Measurements from ENCODE around the gene MT1G.

MT1G gene

DNA sequence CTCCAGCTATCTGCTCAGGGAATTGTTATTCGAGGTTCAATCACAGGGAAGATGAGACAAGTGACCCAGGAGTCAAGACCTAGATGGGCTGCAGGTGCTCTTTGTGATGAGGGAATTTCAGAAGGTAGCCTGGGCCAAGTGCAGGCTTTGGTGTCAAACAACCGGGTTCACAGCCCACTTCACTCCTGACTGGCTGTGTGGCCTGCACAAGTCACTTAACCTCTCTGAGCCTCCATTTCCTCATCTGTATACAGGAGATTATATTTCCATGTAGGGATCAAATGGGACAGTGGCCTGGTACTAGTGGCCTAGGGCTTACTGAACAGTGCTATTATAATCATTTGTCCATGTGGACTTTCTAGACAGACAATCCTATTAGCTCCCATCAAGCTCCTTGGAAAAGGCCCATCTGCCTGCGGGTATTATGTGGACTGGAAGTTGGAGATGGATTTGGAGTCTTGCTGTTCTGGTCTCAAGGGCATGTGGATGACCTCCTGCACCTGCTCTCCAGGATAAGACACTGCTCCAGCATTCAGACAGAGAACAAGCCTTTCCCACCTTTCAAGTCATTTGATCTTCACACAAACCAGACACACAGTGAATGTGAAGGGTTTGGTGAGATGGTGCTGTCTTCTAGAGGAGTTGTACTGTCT lies 11.3 kb upstream of the MT1G start:
- ChIA-PET CTCF (interaction anchor here (1.8 kb wide), 1 partner anchor 22 kb away, joined by 8 read pairs; no protein-coding TSS in a partner anchor), POLR2A (no interaction called here)
- Histone ChIP-seq H3K4me3 (ENCODE audit: low read depth, low read length) (no peak overlapping the region), H3K27ac (ENCODE audit: extremely low read depth, low read depth, low read length) (no peak overlapping the region), H3K9me3 (ENCODE audit: control insufficient read depth, insufficient read depth, low read depth, low read length) (no peaks in the 10 kb centered on the region), H3K4me1 (ENCODE audit: control insufficient read depth, insufficient read depth, low read length) (peaks cover 3% of the 10 kb centered on the region), H3K36me3 (ENCODE audit: control insufficient read depth in 2 of 2, insufficient read depth in 1 of 2, low read length in 2 of 2) (no peaks in the 10 kb centered on the region)
- TF ChIP-seq, protein P1, sequence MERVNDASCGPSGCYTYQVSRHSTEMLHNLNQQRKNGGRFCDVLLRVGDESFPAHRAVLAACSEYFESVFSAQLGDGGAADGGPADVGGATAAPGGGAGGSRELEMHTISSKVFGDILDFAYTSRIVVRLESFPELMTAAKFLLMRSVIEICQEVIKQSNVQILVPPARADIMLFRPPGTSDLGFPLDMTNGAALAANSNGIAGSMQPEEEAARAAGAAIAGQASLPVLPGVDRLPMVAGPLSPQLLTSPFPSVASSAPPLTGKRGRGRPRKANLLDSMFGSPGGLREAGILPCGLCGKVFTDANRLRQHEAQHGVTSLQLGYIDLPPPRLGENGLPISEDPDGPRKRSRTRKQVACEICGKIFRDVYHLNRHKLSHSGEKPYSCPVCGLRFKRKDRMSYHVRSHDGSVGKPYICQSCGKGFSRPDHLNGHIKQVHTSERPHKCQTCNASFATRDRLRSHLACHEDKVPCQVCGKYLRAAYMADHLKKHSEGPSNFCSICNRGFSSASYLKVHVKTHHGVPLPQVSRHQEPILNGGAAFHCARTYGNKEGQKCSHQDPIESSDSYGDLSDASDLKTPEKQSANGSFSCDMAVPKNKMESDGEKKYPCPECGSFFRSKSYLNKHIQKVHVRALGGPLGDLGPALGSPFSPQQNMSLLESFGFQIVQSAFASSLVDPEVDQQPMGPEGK (tag by site-specific recombination; IDR thresholded peaks at IDR 0.05): no peak
- TF ChIP-seq ZNF768 (tag by site-specific recombination; IDR thresholded peaks at IDR 0.05): peak; percentile 37; the same call in 1 of the 2 replicates

DNA sequence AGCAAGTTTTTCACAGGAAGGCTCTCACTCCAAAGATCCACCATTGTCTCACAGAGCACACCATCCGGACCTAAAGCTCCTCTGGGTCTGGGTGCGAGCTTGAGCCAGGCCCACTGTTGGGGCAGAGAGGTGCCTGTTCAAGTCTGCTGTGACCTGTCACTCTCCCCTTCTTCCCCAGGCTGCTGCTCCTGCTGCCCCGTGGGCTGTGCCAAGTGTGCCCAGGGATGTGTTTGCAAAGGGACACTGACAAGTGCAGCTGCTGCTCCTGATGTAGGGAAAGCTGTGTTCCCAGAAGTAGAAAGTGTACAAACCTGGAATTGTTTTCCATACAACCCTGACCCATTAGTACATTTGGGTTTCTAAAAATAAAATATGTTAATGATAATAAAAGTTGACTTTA lies 9.6 kb upstream of the MT1G start:
- no peaks in the 10 kb centered on the region for H3K9me3 ChIP-seq (ENCODE audit: control insufficient read depth, insufficient read depth, low read depth, low read length)
- no peak overlapping the region for H3K27ac ChIP-seq (ENCODE audit: extremely low read depth, low read depth, low read length)
- no peak for TF ChIP-seq ZNF701 (tag by site-specific recombination; IDR thresholded peaks at IDR 0.05)
- TF ChIP-seq, protein P1 (tag by site-specific recombination; IDR thresholded peaks at IDR 0.05): no peak
- TF ChIP-seq ZSCAN30 (tag by site-specific recombination; IDR thresholded peaks at IDR 0.05): no peak
- TF ChIP-seq, protein P2, sequence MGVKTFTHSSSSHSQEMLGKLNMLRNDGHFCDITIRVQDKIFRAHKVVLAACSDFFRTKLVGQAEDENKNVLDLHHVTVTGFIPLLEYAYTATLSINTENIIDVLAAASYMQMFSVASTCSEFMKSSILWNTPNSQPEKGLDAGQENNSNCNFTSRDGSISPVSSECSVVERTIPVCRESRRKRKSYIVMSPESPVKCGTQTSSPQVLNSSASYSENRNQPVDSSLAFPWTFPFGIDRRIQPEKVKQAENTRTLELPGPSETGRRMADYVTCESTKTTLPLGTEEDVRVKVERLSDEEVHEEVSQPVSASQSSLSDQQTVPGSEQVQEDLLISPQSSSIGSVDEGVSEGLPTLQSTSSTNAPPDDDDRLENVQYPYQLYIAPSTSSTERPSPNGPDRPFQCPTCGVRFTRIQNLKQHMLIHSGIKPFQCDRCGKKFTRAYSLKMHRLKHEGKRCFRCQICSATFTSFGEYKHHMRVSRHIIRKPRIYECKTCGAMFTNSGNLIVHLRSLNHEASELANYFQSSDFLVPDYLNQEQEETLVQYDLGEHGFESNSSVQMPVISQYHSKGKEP (tag by site-specific recombination; IDR thresholded peaks at IDR 0.05): no peak
- TF ChIP-seq WT1 (tag by site-specific recombination; IDR thresholded peaks at IDR 0.05): no peak
- no peak for TF ChIP-seq YY2 (tag by site-specific recombination; IDR thresholded peaks at IDR 0.05)
- TF ChIP-seq, protein P3, sequence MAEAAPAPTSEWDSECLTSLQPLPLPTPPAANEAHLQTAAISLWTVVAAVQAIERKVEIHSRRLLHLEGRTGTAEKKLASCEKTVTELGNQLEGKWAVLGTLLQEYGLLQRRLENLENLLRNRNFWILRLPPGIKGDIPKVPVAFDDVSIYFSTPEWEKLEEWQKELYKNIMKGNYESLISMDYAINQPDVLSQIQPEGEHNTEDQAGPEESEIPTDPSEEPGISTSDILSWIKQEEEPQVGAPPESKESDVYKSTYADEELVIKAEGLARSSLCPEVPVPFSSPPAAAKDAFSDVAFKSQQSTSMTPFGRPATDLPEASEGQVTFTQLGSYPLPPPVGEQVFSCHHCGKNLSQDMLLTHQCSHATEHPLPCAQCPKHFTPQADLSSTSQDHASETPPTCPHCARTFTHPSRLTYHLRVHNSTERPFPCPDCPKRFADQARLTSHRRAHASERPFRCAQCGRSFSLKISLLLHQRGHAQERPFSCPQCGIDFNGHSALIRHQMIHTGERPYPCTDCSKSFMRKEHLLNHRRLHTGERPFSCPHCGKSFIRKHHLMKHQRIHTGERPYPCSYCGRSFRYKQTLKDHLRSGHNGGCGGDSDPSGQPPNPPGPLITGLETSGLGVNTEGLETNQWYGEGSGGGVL (tag by site-specific recombination; IDR thresholded peaks at IDR 0.05): no peak
- no peak for TF ChIP-seq ZSCAN23 (tag by site-specific recombination; IDR thresholded peaks at IDR 0.05)
- TF ChIP-seq ZXDB (tag by site-specific recombination; IDR thresholded peaks at IDR 0.05): no peak
- TF ChIP-seq, protein P4, sequence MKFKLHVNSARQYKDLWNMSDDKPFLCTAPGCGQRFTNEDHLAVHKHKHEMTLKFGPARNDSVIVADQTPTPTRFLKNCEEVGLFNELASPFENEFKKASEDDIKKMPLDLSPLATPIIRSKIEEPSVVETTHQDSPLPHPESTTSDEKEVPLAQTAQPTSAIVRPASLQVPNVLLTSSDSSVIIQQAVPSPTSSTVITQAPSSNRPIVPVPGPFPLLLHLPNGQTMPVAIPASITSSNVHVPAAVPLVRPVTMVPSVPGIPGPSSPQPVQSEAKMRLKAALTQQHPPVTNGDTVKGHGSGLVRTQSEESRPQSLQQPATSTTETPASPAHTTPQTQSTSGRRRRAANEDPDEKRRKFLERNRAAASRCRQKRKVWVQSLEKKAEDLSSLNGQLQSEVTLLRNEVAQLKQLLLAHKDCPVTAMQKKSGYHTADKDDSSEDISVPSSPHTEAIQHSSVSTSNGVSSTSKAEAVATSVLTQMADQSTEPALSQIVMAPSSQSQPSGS (tag by site-specific recombination; IDR thresholded peaks at IDR 0.05; ENCODE audit: low read depth): no peak
- no peak for TF ChIP-seq ZNF157 (tag by site-specific recombination; IDR thresholded peaks at IDR 0.05)
- no peak for TF ChIP-seq ZNF571 (tag by site-specific recombination; IDR thresholded peaks at IDR 0.05)
- ChIA-PET POLR2A (no interaction called here), CTCF (interaction anchor here (0.7 to 1.6 kb wide), 3 partner anchors 24 to 74 kb away, joined by 3 to 12 read pairs (median 3); no protein-coding TSS in a partner anchor)
- H3K4me3 ChIP-seq (ENCODE audit: low read depth, low read length): no peak overlapping the region
- peaks cover 1% of the 10 kb centered on the region for H3K4me1 ChIP-seq (ENCODE audit: control insufficient read depth, insufficient read depth, low read length)
- no peaks in the 10 kb centered on the region for H3K36me3 ChIP-seq (ENCODE audit: control insufficient read depth in 2 of 2, insufficient read depth in 1 of 2, low read length in 2 of 2)
